ENCODE measurements around the gene EIF2A. TPM values are rescaled to one million over a fixed set of nuclear protein-coding genes. Genes with fewer than 3 reads are reported as not detected.
A peak's percentile ranks its signal among the peaks of the same experiment; 100 is the strongest.

The EIF2A gene
- total and polyA plus RNA-seq, 2 of the 13 experiments (the other 11 are each of a cell fraction or from before 2014, with no cell fraction given), result 124 to 139 TPM

- Histone ChIP-seq H3K9me3 (ENCODE audit: low read length) (no peaks in the 10 kb centered on the region), H3K79me2 (ENCODE audit: insufficient read depth, low read length) (peaks cover 66% of the 10 kb centered on the region), H3K27me3 (ENCODE audit: control insufficient read depth in 1 of 2, insufficient read depth in 2 of 2, low read length in 2 of 2) (peaks cover 0 to 7% of the 10 kb centered on the region in 2 experiments; a peak in 1 of 5 replicates), H3K9ac (ENCODE audit: insufficient read depth, low read depth, low read length) (peak overlapping the region; percentile 99), H3K27ac (ENCODE audit: extremely low read length, insufficient read depth, low read length) (peak overlapping the region; percentile 14), H3K36me3 (replicated peaks in 1 of 2; ENCODE audit: control insufficient read depth in 1 of 2, insufficient read depth in 2 of 2, low read length in 2 of 2) (peaks cover 2 to 12% of the 10 kb centered on the region in 2 experiments; a peak in 3 of 5 replicates), H3K4me3 (replicated peaks in 1 of 3; ENCODE audit: insufficient read depth in 1 of 3, low read depth in 2 of 3, low read length in 3 of 3) (peak overlapping the region; percentile 94 to 97 (median 94); a peak in 5 of 6 replicates), H3K4me2 (ENCODE audit: low read depth, low read length) (peak overlapping the region; percentile 67), H2AFZ (ENCODE audit: low read length) (no peak overlapping the region), H4K20me1 (ENCODE audit: insufficient read depth, low read length) (peaks cover 17% of the 10 kb centered on the region; the same call in 1 of the 2 replicates), H3K4me1 (ENCODE audit: insufficient read depth, low read length) (peaks cover 46% of the 10 kb centered on the region)
- intact Hi-C loops (cut with micrococcal nuclease; ENCODE audit: unreplicated experiment) (loop anchor here (5.0 to 10.0 kb wide), 2 partner anchors 132 to 160 kb away; partner anchors contain the start of gene ERICH6), in situ Hi-C loops (cut with HindIII; ENCODE audit: extremely low pct_ligation_motif_present, low pct_unique_long_range_greater_than_20kb) (loop anchor here (5.0 kb wide), 1 partner anchor 58 kb away; the partner anchor contains the start of gene SELENOT)
- TSS peak; percentile 50 for BruUV-seq (replicated peaks)
- ATAC-seq (no peak), DNase-seq (ENCODE audit: low spot score) (peak; percentile 12), FAIRE-seq (no peak)
- CTCF ChIA-PET (ENCODE audit: low intra/inter-chr PET ratio, low total read pairs), result no interaction called here
- POLR2A ChIA-PET, result no interaction called here
- TF ChIP-seq CBX1 (IDR thresholded peaks at IDR 0.05; ENCODE audit: low read depth), result no peak
- TF ChIP-seq MEIS1 (CRISPR knock-in tag; IDR thresholded peaks at IDR 0.05; ENCODE audit: borderline replicate concordance), result no peak
- no peak for TF ChIP-seq TCF7L2 (IDR thresholded peaks at IDR 0.05; ENCODE audit: low read depth, low read length)
- no peak for TF ChIP-seq SIN3B (IDR thresholded peaks at IDR 0.05; ENCODE audit: low read length)
- no peak for TF ChIP-seq KLF15 (CRISPR knock-in tag; IDR thresholded peaks at IDR 0.05; ENCODE audit: borderline replicate concordance)
- TF ChIP-seq ATM (IDR thresholded peaks at IDR 0.05; ENCODE audit: borderline replicate concordance), result no peak
- no peak for TF ChIP-seq SYNCRIP (IDR thresholded peaks at IDR 0.05; ENCODE audit: insufficient read depth, low read depth, low read length)
- TF ChIP-seq HMGA1 (CRISPR knock-in tag; conservative IDR thresholded peaks at IDR 0.05), result no peak
- TF ChIP-seq ZNF138 (CRISPR knock-in tag; IDR thresholded peaks at IDR 0.05; ENCODE audit: low read depth), result no peak
- TF ChIP-seq SP4 (CRISPR knock-in tag; IDR thresholded peaks at IDR 0.05), result no peak
- TF ChIP-seq NR2F2 (IDR thresholded peaks at IDR 0.05; ENCODE audit: borderline replicate concordance, low read depth), result no peak
- no peak for TF ChIP-seq ZNF574 (CRISPR knock-in tag; IDR thresholded peaks at IDR 0.05)
- no peak for TF ChIP-seq ZNF720 (CRISPR knock-in tag; IDR thresholded peaks at IDR 0.05)
- 2% methylated on average over 1 of the region's 1 CpG for WGBS (ENCODE audit: low lambda C conversion rate)
These were observed 1.9 kb upstream of the EIF2A start for GRCh38 chr3:150544726-150545125.
